Hematopoietic multipotent progenitor cell treated with erythropoietin and hydrocortisone succinate and interleukin-3 and kit ligand, for 17 days (in vitro differentiated cells): ENCODE data around the gene OR8G1.
"Not testable (repeated sequence)": the region's sequence is repeated elsewhere in the genome, so short reads cannot be mapped to it uniquely, and the experiment has no call there.

Experiments used
- DNase-seq: peaks from one replicate; pipeline ENCODE4 v3.0.0-alpha.2; 2015; ENCODE audit warnings: low spot score

The OR8G1 gene

DNA sequence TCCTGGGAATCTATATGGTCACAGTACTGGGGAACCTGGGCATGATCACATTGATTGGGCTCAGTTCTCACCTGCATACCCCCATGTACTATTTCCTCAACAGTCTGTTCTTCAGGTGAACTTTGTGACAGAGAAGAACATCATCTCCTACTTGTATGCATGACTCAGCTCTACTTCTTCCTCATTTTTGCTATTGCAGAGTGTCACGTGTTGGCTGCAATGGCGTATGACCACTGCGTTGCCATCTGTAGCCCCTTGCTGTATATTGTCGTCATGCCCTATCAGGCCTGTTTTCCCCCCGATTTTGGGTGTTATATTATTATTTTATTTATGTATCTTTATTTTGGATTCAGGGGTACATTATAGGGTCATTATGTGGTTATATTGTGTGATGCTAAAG is 2.4 kb upstream of the OR8G1 start:
- DNase-seq, result no peak

DNA sequence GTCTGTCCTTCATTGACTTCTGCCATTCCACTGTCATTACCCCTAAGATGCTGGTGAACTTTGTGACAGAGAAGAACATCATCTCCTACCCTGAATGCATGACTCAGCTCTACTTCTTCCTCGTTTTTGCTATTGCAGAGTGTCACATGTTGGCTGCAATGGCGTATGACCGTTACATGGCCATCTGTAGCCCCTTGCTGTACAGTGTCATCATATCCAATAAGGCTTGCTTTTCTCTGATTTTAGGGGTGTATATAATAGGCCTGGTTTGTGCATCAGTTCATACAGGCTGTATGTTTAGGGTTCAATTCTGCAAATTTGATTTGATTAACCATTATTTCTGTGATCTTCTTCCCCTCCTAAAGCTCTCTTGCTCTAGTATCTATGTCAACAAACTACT is 9.0 kb downstream of the OR8G1 start:
- DNase-seq, result not testable (repeated sequence)

DNA sequence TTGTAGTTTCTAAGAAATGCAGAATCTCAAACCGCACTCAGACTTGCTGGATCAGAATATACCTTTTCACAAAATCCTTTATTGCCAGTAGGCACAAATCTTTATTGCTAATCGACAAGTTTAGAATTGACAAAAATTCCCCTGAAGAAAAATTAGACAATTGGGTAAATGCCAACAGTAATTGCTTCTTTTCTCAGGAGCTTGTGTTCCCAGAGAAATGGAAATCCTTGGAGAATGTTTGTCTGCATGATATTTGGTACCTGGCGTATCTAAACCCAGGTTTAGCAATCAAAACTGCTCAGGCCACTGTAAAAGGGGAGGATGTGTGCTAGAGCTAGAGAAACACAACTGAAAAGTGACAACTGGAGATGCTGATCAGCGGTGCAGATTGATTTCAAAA is 15.2 kb downstream of the OR8G1 start, which contains the start of gene OR8G5:
Gene OR8G5, plus strand, starts transcription at position 301 of the 400 bp plus-strand sequence. CDS start 8,556 bp downstream, outside the sequence.
- DNase-seq, result no peak

GRCh38 chr11:124265041-124265440 is 24.1 kb downstream of the OR8G1 start:
- DNase-seq, result not testable (repeated sequence)

- DNase-seq, result not testable (repeated sequence)
These were observed 30.0 kb downstream of the OR8G1 start for GRCh38 chr11:124270886-124271285.

GRCh38 chr11:124274000-124274399 is 33.1 kb downstream of the OR8G1 start:
- no peak for DNase-seq

GRCh38 chr11:124276081-124276480 is 35.2 kb downstream of the OR8G1 start:
- no peak for DNase-seq

GRCh38 chr11:124277207-124277606 is 36.3 kb downstream of the OR8G1 start:
- DNase-seq, result no peak

- DNase-seq, result no peak
These were observed 36.9 kb downstream of the OR8G1 start for GRCh38 chr11:124277804-124278203.

- DNase-seq, result no peak
These were observed 37.4 kb downstream of the OR8G1 start for GRCh38 chr11:124278261-124278660.

DNA sequence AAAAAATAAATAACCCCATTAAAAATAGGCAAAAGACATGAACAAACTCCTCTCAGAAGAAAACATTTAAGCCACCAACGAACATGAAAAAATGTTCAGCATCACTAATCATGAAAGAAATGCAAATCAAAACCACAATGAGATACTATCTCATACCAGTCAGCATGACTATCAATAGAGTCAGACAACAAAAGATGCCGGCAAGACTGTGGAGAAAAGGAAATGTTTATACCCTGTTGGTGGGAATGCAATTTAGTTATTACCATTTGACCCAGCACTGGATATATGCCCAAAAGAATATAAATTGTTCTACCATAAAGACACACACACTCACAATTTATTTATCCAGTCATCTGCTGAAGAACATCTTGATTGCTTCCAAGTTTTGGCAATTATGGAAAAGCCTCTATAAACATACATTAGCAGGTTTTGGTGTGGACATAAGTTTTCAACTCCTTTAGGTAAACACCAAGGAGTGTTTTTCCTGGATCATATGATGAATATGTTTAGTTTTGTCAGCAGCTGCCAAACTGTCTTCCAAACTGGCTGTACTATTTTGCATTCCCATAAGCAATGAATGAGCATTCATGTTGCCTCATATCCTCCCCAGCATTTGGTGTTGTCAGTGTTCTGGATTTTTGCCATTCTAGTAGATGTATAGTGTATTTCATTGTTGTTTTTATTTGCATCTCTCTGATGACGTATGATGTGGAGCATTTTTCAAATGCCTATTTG is 44.9 kb downstream of the OR8G1 start:
- DNase-seq, result no peak

DNA sequence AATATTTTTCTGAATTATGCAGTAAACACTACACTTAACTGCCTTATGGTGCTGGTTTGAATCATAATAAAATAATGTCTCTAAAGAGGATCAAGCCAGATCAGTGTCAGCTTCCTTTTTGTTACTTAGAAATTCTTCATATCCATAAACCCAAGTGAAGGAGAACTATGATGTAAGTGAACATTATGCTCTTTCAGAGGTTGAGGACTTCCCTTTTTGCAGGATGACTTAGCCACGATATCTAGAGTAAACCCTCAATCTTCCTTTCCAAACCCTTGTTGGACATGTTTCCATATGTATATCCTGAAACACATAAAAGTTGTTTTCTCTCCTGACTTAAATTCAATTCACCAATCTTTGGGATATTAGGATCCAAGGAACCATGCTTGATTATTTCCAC is 53.8 kb downstream of the OR8G1 start:
- DNase-seq, result no peak

GRCh38 chr11:124296016-124296415 is 55.1 kb downstream of the OR8G1 start:
- no peak for DNase-seq

DNA sequence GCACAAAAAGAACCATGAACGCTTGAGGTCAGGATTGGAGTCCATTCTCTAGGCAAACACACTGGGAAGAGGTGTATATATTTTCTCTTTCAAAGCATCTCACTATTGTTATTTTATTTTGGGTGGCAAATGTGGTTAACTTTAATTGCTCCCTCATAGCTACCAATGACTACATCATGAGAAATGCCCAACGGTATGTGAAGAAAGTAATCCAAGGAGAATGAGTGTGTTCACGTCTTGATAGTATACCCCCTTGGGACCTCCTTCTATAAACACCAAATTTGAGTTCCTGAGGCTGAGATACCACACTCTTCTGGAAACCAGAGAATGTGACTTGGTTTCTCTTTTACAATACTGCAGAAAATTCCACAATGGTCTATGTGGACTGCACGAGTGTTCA is 57.0 kb downstream of the OR8G1 start:
- no peak for DNase-seq

- DNase-seq, result no peak
These were observed 60.7 kb downstream of the OR8G1 start for GRCh38 chr11:124301548-124301947.

GRCh38 chr11:124302347-124303125 is 61.6 kb downstream of the OR8G1 start:
- DNase-seq, result no peak
